HepG2 (cell line): Measurements from ENCODE around the gene XXYLT1. TPM values are rescaled to one million over a fixed set of nuclear protein-coding genes. Genes with fewer than 3 reads are reported as not detected.
A peak's percentile ranks its signal among the peaks of the same experiment; 100 is the strongest.

Source experiments
- CREB1 ChIP-seq, 2 experiments: fragments of 450-650 bp in 1 of 2; IDR thresholded peaks; 2 replicates each; pipeline ENCODE4 v1.6.1; 2016 to 2017; ENCODE audit warnings: control low read depth in 1 of 2, mild to moderate bottlenecking in 1 of 2, missing compliant biosample characterization in 1 of 2, missing genetic modification characterization in 1 of 2
- FLYWCH1 ChIP-seq: sonication (generic); formaldehyde crosslinking; IDR thresholded peaks from 2 replicates; pipeline ENCODE4 v1.8.1; 2023; ENCODE audit warnings: mild to moderate bottlenecking, missing genetic modification reagents
- FOXJ3 ChIP-seq: sonication (generic); formaldehyde crosslinking; IDR thresholded peaks from 2 replicates; pipeline ENCODE4 v1.4.0; 2020; ENCODE audit warnings: missing genetic modification reagents, mild to moderate bottlenecking, borderline replicate concordance
- KDM4B ChIP-seq: sonication (generic); formaldehyde crosslinking; IDR thresholded peaks from 2 replicates; pipeline ENCODE4 v1.4.0; 2020; ENCODE audit warnings: missing genetic modification reagents
- MLXIP ChIP-seq: sonication (generic); formaldehyde crosslinking; IDR thresholded peaks from 2 replicates; pipeline ENCODE4 v1.9.0; 2021; ENCODE audit warnings: missing genetic modification reagents, borderline replicate concordance
- NCOA5 ChIP-seq: sonication (generic); formaldehyde crosslinking; IDR thresholded peaks from 2 replicates; pipeline ENCODE4 v1.4.0; 2020; ENCODE audit warnings: missing genetic modification reagents
- NFIB ChIP-seq: sonication (generic); formaldehyde crosslinking; IDR thresholded peaks from 2 replicates; pipeline ENCODE4 v1.9.0; 2021; ENCODE audit warnings: missing genetic modification reagents, mild to moderate bottlenecking, borderline replicate concordance
- NFKB2 ChIP-seq: sonication (generic); formaldehyde crosslinking; IDR thresholded peaks from 2 replicates; pipeline ENCODE4 v1.4.0; 2020; ENCODE audit warnings: missing genetic modification reagents, borderline replicate concordance
- NFRKB ChIP-seq: fragments of 450-650 bp; IDR thresholded peaks from 2 replicates; pipeline ENCODE4 v1.6.1; 2017
- RAD51 ChIP-seq: fragments of 450-650 bp; IDR thresholded peaks from 2 replicates; pipeline ENCODE4 v1.6.1; 2016; ENCODE audit warnings: borderline replicate concordance
- RBM39 ChIP-seq: fragments of 200-400 bp; formaldehyde crosslinking; IDR thresholded peaks from one replicate; pipeline ENCODE4 v1.6.1; 2018; ENCODE audit warnings: antibody characterized with exemption, mild to moderate bottlenecking, low read depth, low read length; ENCODE audit not compliant: poor library complexity, severe bottlenecking
- SALL2 ChIP-seq: sonication (generic); formaldehyde crosslinking; IDR thresholded peaks from 2 replicates; pipeline ENCODE4 v1.8.1; 2023; ENCODE audit warnings: mild to moderate bottlenecking, missing genetic modification reagents, inconsistent platforms
- SATB2 ChIP-seq: sonication (generic); formaldehyde crosslinking; IDR thresholded peaks from 2 replicates; pipeline ENCODE4 v1.5.0; 2020; ENCODE audit warnings: missing genetic modification reagents
- TBX3 ChIP-seq: fragments of 450-650 bp; IDR thresholded peaks from 2 replicates; pipeline ENCODE4 v1.6.1; 2017; ENCODE audit warnings: antibody characterized with exemption, mild to moderate bottlenecking, inconsistent platforms, borderline replicate concordance
- ZFP36L1 ChIP-seq: sonication (generic); formaldehyde crosslinking; IDR thresholded peaks from 2 replicates; pipeline ENCODE4 v1.8.0; 2022; ENCODE audit warnings: mild to moderate bottlenecking, missing genetic modification reagents, moderate library complexity
- ZFP91 ChIP-seq: sonication (generic); formaldehyde crosslinking; IDR thresholded peaks from 2 replicates; pipeline ENCODE4 v1.9.0; 2022; ENCODE audit warnings: missing genetic modification reagents, mild to moderate bottlenecking, borderline replicate concordance
- ZNF143 ChIP-seq: sonication (generic); formaldehyde crosslinking; IDR thresholded peaks from 2 replicates; pipeline ENCODE4 v1.4.0; 2020; ENCODE audit warnings: missing genetic modification reagents
- ZNF382 ChIP-seq: sonication (generic); formaldehyde crosslinking; IDR thresholded peaks from 2 replicates; pipeline ENCODE4 v1.5.0; 2020; ENCODE audit warnings: missing genetic modification reagents, mild to moderate bottlenecking, borderline replicate concordance
- ZNF709 ChIP-seq: sonication (generic); formaldehyde crosslinking; IDR thresholded peaks from 2 replicates; pipeline ENCODE4 v1.5.0; 2020; ENCODE audit warnings: mild to moderate bottlenecking, missing genetic modification reagents
- ZNF720 ChIP-seq: sonication (generic); formaldehyde crosslinking; IDR thresholded peaks from 2 replicates; pipeline ENCODE4 v1.4.0; 2020; ENCODE audit warnings: missing genetic modification reagents
- polyA plus RNA-seq, 8 experiments: library from polyadenylated mRNA; depleted of rRNA in 3 of 8; stranded (reverse) in 7 of 8; unstranded in 1 of 8; fragments of >200 nt; fragmentation: Illumina TruSeq in 4 of 8; extraction: Trizol in 4 of 8; gene quantifications; 2 replicates each; pipeline versions ENCODE4 v1.2.1 to v1.2.3, GENCODE V29; 2011 to 2016; ENCODE audit warnings: low read depth in 4 of 8, missing spikeins in 1 of 8, mixed read lengths in 1 of 8; ENCODE audit not compliant: insufficient read depth in 1 of 8
- total RNA-seq, 5 experiments: library from RNA; depleted of rRNA; stranded (reverse); fragments of >200 nt; fragmentation: Illumina TruSeq; extraction: Trizol; gene quantifications; 2 replicates each; pipeline ENCODE4 v1.2.3, GENCODE V29; 2016; ENCODE audit warnings: low read depth in 1 of 5
- TF ChIP-seq, protein P1 (sequence below): sonication (generic); formaldehyde crosslinking; conservative IDR thresholded peaks from 2 replicates; pipeline ENCODE4 v1.8.0; 2022; ENCODE audit warnings: mild to moderate bottlenecking, moderate library complexity, missing genetic modification reagents
- TF ChIP-seq, protein P2 (sequence below): sonication (generic); formaldehyde crosslinking; IDR thresholded peaks from 2 replicates; pipeline ENCODE4 v1.8.0; 2022; ENCODE audit warnings: mild to moderate bottlenecking, missing genetic modification reagents, moderate library complexity

The XXYLT1 gene
- total and polyA plus RNA-seq, 2 of the 13 experiments (the other 11 are each of a cell fraction or from before 2014, with no cell fraction given) = 17.7 to 19.0 TPM

GRCh38 chr3:195198426-195199346, 72.3 kb downstream of the XXYLT1 start (continued):
- TF ChIP-seq FOXJ3 (CRISPR knock-in tag) (peak; percentile 88; the same call in 1 of the 2 replicates), SATB2 (CRISPR knock-in tag) (no peak), TBX3 (no peak), CREB1 (IDR thresholded peaks at IDR 0.05) (no peak), CREB1 (CRISPR knock-in tag; IDR thresholded peaks at IDR 0.05) (peak; percentile 67; the same call in 1 of the 2 replicates), FLYWCH1 (CRISPR knock-in tag) (no peak), ZFP36L1 (CRISPR knock-in tag) (no peak), NCOA5 (CRISPR knock-in tag) (no peak), SALL2 (no peak), ZFP91 (CRISPR knock-in tag) (no peak), RBM39 (no peak), NFIB (CRISPR knock-in tag) (no peak), ZNF382 (CRISPR knock-in tag) (no peak), ZNF720 (CRISPR knock-in tag) (no peak), RAD51 (no peak), MLXIP (CRISPR knock-in tag) (no peak), ZNF709 (CRISPR knock-in tag) (no peak), NFKB2 (CRISPR knock-in tag) (no peak), NFRKB (no peak), ZNF143 (CRISPR knock-in tag) (no peak), KDM4B (CRISPR knock-in tag) (no peak)
- TF ChIP-seq, protein P1, sequence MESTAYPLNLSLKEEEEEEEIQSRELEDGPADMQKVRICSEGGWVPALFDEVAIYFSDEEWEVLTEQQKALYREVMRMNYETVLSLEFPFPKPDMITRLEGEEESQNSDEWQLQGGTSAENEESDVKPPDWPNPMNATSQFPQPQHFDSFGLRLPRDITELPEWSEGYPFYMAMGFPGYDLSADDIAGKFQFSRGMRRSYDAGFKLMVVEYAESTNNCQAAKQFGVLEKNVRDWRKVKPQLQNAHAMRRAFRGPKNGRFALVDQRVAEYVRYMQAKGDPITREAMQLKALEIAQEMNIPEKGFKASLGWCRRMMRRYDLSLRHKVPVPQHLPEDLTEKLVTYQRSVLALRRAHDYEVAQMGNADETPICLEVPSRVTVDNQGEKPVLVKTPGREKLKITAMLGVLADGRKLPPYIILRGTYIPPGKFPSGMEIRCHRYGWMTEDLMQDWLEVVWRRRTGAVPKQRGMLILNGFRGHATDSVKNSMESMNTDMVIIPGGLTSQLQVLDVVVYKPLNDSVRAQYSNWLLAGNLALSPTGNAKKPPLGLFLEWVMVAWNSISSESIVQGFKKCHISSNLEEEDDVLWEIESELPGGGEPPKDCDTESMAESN (CRISPR knock-in tag) = peak; percentile 48
- TF ChIP-seq, protein P2, sequence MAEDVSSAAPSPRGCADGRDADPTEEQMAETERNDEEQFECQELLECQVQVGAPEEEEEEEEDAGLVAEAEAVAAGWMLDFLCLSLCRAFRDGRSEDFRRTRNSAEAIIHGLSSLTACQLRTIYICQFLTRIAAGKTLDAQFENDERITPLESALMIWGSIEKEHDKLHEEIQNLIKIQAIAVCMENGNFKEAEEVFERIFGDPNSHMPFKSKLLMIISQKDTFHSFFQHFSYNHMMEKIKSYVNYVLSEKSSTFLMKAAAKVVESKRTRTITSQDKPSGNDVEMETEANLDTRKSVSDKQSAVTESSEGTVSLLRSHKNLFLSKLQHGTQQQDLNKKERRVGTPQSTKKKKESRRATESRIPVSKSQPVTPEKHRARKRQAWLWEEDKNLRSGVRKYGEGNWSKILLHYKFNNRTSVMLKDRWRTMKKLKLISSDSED = no peak
